HG03571 (cell line): ENCODE measurements around the gene MAD2L1BP.

Experiments
- ATAC-seq: cut with Tn5 transposase; IDR thresholded peaks from one replicate; pipeline ENCODE4 v1.9.1; 2021; ENCODE audit not compliant: unreplicated experiment

Gene MAD2L1BP

DNA sequence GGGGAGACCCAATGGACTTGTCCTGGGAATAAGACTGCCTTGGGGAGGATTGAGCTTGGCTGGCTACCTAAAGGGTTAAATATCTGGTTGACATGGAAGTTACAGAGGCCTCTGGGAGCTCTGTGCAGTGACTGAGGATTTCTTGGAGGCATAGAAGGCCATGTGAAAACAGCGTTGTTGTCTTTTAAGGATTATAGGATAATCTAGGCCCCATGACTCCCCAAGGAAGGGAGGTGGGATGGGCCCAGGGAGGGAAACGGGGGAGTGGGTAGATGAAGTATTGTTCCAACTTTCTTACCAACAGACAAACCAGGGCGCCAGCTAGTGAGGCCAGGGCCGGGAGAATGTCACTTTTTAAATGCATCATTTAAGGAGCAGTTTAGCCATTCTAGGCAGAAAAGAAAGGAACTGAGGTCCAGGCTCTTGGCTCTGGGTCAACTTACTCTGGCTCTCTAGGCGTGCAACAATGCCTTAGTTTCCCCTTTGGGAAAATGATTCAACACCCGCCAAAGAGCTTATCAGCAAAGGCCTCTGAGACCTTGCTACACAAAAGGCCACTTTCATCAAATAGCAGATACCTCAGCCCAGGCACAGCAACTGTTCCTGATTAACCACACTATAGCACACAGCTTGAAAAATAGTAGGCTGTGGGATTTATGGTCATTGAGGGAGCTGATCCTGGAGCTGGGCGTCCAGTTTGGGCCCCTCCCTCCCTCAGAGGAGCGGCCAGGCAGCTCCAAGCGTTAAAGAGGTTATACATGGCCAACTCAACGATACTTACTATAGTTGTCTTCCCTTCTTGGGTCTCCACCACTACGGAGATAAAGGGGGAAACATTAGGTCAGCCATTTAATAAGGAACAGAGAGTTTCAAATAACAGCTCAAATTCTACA is 44.9 kb downstream of the MAD2L1BP start:
- no peak for ATAC-seq

DNA sequence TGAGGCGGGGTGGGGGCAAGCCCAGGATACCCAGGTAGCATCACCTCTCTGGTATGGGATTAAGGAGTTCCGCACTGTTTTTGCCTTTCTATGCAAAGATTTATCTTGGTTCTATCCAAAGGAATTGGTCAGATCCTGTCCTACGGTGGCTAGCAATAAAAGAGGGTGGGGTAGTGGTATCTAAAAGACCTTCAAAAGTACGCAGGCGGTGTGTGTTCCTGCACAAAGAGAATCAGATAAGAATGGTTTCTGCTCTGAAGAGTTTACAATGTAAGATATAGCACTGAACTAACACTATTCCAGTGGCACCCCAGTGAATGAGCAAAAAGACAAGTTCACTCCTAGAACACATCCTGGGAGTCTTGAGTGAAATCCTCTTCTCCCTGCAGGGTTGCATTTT is 45.7 kb downstream of the MAD2L1BP start:
- ATAC-seq: no peak

DNA sequence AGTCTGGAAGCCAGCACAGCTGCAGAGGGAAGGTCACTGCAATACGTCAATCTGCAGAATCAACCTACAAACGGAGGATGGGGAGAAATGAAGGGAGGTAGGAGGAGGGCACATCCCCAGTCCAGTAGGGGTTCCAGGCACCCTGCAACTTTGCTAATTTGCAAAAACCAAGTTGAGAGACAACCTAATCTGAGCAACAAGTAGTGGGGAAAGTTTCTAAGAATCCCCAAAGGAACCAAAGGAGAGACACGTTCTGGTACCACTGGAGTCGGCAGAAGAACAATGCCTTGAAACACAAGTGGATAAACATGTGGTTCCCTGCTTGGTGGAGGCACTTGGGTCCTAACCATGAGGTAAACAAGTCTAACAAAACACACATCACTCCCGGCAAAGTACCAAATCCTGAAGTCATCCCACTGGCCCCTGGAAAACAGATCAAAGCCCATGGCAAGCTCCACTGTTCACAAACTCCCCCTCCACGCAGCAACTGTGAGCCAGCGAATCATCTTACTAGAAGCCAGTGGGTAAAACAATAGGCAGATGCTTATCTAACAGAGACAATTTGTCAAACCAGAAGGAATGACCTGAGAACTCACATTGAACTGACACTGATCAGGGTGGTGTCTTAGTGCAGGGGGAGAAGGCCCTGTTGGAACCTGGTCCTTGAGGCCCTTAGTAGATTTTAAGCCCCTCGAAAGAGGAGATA is 47.2 kb downstream of the MAD2L1BP start:
- no peak for ATAC-seq

DNA sequence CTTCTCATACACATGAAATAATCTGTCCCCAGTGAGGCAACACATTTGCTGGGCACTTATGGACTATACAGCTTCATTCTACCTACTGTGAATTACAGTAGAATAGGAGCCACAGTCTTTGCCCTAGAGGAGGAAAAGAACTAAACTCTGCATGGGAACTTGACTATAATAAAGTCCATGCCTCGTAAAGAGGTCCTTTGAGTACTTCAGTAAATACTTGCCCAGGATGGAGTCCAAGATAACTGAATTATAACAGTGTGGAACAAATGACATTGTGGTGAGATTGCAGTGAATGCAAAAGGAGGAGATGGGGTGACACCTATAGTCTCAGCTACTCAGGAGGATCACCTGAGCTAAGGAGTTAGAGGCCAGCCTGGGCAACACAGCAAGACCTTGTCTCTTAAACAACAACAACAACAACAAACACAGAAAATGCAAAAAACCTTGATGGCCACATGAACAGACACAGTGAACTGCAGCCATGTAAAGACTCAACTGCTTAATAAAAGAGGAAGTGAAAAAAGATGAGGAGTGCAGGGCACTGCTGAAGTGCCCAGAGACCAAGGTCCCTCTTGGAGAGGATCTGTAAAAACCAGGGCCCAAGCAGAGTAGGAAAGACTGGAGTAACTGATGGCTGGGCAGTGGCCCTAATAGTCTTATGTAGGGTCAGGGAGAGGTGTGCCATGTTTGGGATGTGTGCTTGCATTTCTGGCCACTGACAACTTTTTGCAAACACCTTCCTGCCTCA is 48.2 kb downstream of the MAD2L1BP start:
- ATAC-seq: no peak

DNA sequence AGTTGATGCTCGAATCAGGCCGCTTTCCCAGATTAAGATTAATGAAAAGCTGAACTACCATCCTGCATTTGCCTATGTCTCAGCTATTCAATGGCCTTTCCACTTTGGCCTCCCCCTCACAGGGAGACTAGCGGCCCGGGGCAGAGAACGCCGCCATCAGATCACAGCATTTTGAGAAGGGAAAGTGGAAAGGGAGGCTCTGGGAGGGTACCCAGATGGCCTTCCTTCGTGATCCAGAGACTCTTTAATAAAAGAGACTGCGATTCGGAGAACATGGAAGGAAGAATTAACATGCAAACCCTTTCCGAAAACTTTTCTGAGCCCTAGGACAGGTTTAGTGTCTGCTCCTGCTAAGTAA is 51.4 kb downstream of the MAD2L1BP start:
- no peak for ATAC-seq

DNA sequence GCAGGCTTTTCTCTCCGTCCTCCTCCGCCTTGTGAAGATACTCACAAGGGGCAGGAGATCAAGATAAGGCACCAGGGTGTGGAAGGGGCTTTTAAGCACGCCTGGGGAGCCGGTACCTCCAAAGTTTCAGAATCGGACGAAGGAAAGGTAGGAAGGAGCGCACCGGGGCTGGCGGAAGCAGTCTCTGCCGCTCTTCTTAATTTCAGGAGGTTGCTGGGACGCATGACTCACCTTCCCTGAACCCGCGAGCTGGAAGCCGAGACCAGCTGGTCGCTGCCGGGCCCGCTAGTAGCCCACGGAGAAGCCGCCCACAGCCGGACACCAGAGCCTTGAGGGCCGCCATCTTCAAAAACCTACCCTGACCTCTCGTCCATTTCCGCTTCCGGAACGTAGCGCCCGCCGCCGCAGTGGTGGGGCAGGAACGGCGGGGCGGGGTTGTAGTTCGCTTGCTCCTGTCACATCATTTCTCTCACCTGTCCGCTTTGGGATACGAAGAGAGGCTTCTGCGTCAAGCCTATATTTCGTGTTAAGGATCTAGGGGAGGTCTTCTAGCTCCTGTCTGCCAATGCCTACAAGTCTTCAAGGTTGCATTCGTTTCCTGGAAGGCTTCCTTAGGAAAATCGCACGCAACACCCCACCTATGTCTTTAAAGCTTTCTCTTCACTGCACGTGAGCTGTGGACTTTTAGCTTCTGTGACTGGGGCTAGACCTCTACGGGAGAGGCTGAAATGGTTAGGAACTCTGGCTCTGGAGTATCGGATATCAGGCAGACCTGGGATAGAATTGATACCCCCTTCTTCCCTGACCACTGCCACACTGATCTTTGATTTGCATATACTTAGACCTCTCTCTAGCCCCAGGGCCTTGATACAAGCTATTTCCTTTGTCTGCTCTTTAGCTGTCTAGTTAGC is 52.1 kb downstream of the MAD2L1BP start, which contains the start of gene MRPS18A:
MRPS18A (minus strand) TSS at position 355 of the 911 bp plus-strand sequence; CDS start at position 343, 12 bp downstream.
- ATAC-seq: peak; percentile 86

DNA sequence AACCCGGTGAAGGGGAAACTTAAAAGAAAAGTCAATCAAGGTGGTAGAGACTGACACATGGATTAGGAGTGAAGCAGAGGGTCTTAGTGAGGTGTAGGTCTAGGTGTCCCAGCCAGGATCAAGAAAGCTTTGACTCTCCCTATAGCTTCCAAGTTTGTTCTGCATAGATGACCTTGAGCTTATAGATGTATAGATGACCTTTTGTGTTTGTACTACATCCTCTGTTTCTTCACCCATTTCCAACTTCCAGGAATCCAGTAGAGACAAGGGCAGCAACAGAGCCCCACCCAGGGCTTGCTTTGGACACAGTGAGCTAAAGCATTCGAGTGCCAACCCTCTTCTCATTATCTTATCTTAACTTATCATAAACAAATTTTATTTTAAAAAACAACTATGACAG is 53.8 kb downstream of the MAD2L1BP start:
- no peak for ATAC-seq
